ENCODE results near the gene PBX2.

Gene PBX2

DNA sequence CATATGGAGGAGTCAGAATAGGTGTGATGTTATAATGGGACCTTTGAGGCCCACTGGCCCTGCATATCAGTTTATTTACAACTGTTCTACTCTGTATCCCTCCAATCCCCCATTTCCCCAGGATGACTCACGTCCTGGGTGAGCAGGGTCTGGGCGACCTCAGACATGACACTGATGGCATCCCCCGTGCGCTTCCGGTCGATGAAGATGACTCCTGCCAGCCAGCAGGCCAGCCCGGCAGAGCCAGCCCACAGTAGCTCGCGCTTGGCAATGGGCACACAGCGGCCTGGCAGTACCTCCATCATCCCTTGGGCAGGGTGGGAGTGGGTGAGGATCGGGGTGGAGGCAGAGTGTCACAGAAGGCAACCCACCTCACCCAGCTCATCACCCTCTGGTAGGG is 19.7 kb downstream of the PBX2 start:
- H3K4me2 ChIP-seq (ENCODE audit: insufficient read depth, low read length) = no peak overlapping the region
- H2AFZ ChIP-seq (ENCODE audit: low read depth, low read length) = no peak overlapping the region
- no peak overlapping the region for H3K9ac ChIP-seq (ENCODE audit: low read depth, low read length)
- no peaks in the 10 kb centered on the region for H3K27me3 ChIP-seq (ENCODE audit: insufficient read depth, low read length, poor library complexity)
- no peaks in the 10 kb centered on the region for H3K9me3 ChIP-seq (ENCODE audit: insufficient read depth, low read length, severe bottlenecking)
- H3K27ac ChIP-seq (ENCODE audit: low read length) = no peak overlapping the region
- H3K4me3 ChIP-seq (ENCODE audit: low read depth in 1 of 2, low read length in 2 of 2) = no peak overlapping the region
- TF ChIP-seq, protein P1, sequence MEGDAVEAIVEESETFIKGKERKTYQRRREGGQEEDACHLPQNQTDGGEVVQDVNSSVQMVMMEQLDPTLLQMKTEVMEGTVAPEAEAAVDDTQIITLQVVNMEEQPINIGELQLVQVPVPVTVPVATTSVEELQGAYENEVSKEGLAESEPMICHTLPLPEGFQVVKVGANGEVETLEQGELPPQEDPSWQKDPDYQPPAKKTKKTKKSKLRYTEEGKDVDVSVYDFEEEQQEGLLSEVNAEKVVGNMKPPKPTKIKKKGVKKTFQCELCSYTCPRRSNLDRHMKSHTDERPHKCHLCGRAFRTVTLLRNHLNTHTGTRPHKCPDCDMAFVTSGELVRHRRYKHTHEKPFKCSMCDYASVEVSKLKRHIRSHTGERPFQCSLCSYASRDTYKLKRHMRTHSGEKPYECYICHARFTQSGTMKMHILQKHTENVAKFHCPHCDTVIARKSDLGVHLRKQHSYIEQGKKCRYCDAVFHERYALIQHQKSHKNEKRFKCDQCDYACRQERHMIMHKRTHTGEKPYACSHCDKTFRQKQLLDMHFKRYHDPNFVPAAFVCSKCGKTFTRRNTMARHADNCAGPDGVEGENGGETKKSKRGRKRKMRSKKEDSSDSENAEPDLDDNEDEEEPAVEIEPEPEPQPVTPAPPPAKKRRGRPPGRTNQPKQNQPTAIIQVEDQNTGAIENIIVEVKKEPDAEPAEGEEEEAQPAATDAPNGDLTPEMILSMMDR (IDR thresholded peaks at IDR 0.05; ENCODE audit: borderline replicate concordance, extremely low read depth, low read length, poor library complexity, severe bottlenecking) = no peak
- no peak for TF ChIP-seq EZH2 (IDR thresholded peaks at IDR 0.05; ENCODE audit: borderline replicate concordance, low read depth, low read length, severe bottlenecking)
- peaks cover 57% of the 10 kb centered on the region for H3K36me3 ChIP-seq (ENCODE audit: insufficient read depth, low read length)
- H3K4me1 ChIP-seq (ENCODE audit: insufficient read depth, low read length) = peaks cover 13% of the 10 kb centered on the region
- no peak for ATAC-seq (ENCODE audit: insufficient read depth, low read depth)
- no peak for DNase-seq
- no peaks in the 10 kb centered on the region for H4K20me1 ChIP-seq (ENCODE audit: insufficient read depth, low read length)
- peaks cover 16% of the 10 kb centered on the region for H3K79me2 ChIP-seq (ENCODE audit: insufficient read depth, low read length)

DNA sequence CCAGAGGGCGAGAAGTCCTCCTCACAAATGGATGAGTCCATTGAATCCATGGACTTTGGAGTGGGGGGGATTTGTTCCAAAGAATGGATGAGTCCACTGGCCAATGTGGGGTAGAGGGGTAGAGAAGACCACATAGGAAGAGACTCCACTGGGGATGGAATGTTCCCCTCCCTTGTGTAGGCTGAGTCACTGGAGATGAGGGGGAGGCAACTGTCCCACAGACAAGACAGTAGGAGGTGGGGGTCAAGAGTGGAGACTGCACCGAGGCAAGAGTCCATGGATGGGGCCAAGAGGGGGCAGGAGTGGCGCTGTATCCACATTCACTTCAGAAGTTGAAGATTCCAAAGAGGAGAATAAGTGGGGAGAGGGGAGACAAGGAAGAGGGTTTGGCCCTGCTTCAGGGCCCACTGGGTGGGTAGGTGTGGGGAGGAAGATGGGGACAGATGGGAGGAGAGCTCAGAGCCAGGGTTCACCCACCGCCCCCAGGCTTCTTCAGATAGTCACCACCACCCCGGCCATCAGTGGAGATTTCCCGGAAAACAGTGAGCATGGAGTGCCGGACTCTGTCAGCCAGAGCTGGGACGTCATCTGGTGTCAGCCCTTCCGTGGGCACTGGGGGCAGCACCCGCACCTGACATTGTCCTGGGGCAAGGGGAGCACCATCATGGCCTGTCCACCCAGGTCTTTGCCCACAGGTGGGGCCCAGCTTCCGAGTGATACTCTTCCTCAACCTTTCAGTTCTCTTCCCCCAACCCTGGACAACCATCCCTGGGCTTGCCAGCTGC is 21.0 kb downstream of the PBX2 start:
- no peaks in the 10 kb centered on the region for H3K27me3 ChIP-seq (ENCODE audit: insufficient read depth, low read length, poor library complexity)
- TF ChIP-seq, protein P1 (IDR thresholded peaks at IDR 0.05; ENCODE audit: borderline replicate concordance, extremely low read depth, low read length, poor library complexity, severe bottlenecking) = peak; percentile 35
- no peak for TF ChIP-seq EZH2 (IDR thresholded peaks at IDR 0.05; ENCODE audit: borderline replicate concordance, low read depth, low read length, severe bottlenecking)
- no peak overlapping the region for H3K9ac ChIP-seq (ENCODE audit: low read depth, low read length)

DNA sequence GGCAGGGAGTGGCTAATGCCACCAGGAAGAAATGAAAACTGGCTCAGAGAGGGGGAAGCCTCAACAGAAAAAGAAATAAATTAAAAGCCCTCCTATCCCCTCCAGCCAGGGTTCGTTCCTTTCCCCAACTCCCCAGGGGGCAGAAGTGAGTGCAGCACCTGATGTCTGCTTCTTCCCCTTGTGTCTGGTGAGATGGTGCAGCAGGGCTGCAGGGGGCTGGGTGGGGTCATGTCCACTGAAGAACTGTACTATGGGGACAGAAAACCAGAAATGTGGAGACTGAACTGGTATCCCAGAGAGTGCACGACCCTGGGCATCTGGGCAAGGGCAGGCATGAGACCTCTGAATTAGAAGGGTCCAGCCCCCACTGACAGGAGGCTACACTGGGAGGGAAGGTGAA is 21.7 kb downstream of the PBX2 start:
- Histone ChIP-seq H3K79me2 (ENCODE audit: insufficient read depth, low read length) (no peaks in the 10 kb centered on the region), H3K4me3 (ENCODE audit: low read depth in 1 of 2, low read length in 2 of 2) (no peak overlapping the region), H3K9me3 (ENCODE audit: insufficient read depth, low read length, severe bottlenecking) (no peaks in the 10 kb centered on the region), H3K27me3 (ENCODE audit: insufficient read depth, low read length, poor library complexity) (no peaks in the 10 kb centered on the region), H3K27ac (ENCODE audit: low read length) (no peak overlapping the region), H3K4me1 (ENCODE audit: insufficient read depth, low read length) (no peaks in the 10 kb centered on the region), H3K36me3 (ENCODE audit: insufficient read depth, low read length) (peaks cover 57% of the 10 kb centered on the region), H3K4me2 (ENCODE audit: insufficient read depth, low read length) (no peak overlapping the region), H4K20me1 (ENCODE audit: insufficient read depth, low read length) (no peaks in the 10 kb centered on the region), H2AFZ (ENCODE audit: low read depth, low read length) (no peak overlapping the region), H3K9ac (ENCODE audit: low read depth, low read length) (no peak overlapping the region)
- no peak for ATAC-seq (ENCODE audit: insufficient read depth, low read depth)
- no peak for DNase-seq
- TF ChIP-seq, protein P1 (IDR thresholded peaks at IDR 0.05; ENCODE audit: borderline replicate concordance, extremely low read depth, low read length, poor library complexity, severe bottlenecking) = no peak
- no peak for TF ChIP-seq EZH2 (IDR thresholded peaks at IDR 0.05; ENCODE audit: borderline replicate concordance, low read depth, low read length, severe bottlenecking)

More for the DNA sequence above, 21.0 kb downstream of the PBX2 start:
- no peak overlapping the region for H2AFZ ChIP-seq (ENCODE audit: low read depth, low read length)
- H4K20me1 ChIP-seq (ENCODE audit: insufficient read depth, low read length) = no peaks in the 10 kb centered on the region
- H3K4me2 ChIP-seq (ENCODE audit: insufficient read depth, low read length) = no peak overlapping the region
- H3K9me3 ChIP-seq (ENCODE audit: insufficient read depth, low read length, severe bottlenecking) = no peaks in the 10 kb centered on the region
- no peak overlapping the region for H3K27ac ChIP-seq (ENCODE audit: low read length)
- no peaks in the 10 kb centered on the region for H3K4me1 ChIP-seq (ENCODE audit: insufficient read depth, low read length)
- H3K79me2 ChIP-seq (ENCODE audit: insufficient read depth, low read length) = peaks cover 3% of the 10 kb centered on the region; the same call in 1 of the 2 replicates
- 0 out of 3 replicates have a peak, but pooled peaks have one; percentile 31 for ATAC-seq (ENCODE audit: insufficient read depth, low read depth)
- H3K36me3 ChIP-seq (ENCODE audit: insufficient read depth, low read length) = peaks cover 57% of the 10 kb centered on the region
- no peak overlapping the region for H3K4me3 ChIP-seq (ENCODE audit: low read depth in 1 of 2, low read length in 2 of 2)
- no peak for DNase-seq

Measured in DND-41 (cell line).